ENCODE results near the gene NNAT.
"Not testable (repeated sequence)": the region's sequence is repeated elsewhere in the genome, so short reads cannot be mapped to it uniquely, and the experiment has no call there.

Gene NNAT, protein sequence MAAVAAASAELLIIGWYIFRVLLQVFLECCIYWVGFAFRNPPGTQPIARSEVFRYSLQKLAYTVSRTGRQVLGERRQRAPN

DNA sequence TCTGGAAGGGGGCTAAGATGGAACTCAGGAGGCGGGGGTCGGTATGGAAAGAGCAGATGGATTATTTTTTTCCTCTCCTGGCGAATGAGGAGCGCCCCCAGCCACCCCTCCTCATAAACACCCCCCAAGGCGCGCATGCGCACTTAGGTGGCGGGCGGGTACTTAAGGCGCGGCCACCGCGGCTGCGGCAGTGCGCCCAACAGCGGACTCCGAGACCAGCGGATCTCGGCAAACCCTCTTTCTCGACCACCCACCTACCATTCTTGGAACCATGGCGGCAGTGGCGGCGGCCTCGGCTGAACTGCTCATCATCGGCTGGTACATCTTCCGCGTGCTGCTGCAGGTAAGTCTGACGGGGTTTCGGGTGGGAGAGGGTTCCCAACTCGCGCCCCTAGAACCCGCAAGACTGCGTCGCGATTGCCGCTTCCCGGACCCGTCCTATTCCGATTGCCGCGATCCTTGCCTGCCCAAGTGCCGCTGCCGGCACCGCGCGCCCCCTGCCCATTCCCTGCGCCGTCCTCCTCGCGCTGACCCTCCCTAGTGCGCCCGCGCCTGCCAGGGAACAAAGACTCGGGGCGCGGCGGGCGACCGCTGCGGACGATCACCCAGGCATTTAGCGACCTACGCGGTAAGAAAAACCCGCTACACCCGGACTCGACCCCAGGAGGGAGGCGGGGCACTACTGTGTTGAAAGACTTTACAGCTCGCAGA, at the start of gene NNAT:
Gene NNAT (plus strand): TSS at position 190 of the 711 bp plus-strand sequence. CDS start 82 bp downstream, at position 272.
- peak in 1 of 2 donors; percentile 27 for ATAC-seq (replicated peaks)
- H3K36me3 Mint-ChIP-seq: peaks cover 29 to 54% of the 10 kb centered on the region in 2 donors
- H3K4me1 Mint-ChIP-seq: peaks cover 36 to 68% of the 10 kb centered on the region in 2 donors
- no peaks in the 10 kb centered on the region for H3K27me3 Mint-ChIP-seq
- no peak for DNase-seq
- no peaks in the 10 kb centered on the region for H3K9me3 Mint-ChIP-seq
- peak within 1 kb of the TSS; percentile 77 to 85 for H3K4me3 Mint-ChIP-seq
- H3K27ac Mint-ChIP-seq: peak within 1 kb of the TSS; percentile 84

DNA sequence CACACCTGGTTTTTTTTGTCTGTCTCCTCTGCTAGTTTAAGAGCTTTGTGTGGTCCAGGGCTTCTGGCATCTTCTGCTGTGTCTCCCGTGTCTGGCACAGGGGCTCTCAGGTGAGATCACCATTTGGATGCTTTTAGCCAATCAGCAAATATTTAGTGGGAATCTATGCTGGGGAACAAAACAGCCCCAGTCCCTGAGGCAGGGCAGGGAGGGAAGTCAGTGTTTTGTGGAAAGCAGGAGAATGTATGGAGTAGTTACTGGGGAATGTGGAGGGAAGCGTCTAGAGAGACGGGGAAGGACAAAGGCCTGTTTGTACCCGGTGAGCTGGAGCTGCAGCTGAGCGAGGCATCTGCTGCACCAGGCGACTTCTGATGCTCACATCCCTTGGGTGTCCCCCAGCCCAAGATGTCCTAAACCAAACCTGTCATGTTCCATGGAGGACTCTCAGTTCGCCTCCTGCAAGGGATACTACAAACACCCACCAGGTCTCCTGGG, 49.3 kb upstream of the NNAT start:
- Mint-ChIP-seq H3K36me3 (peaks cover 0 to 3% of the 10 kb centered on the region in 2 donors), H3K4me3 (no peak overlapping the region), H3K27me3 (peaks cover 24 to 30% of the 10 kb centered on the region in 2 donors), H3K4me1 (peaks cover 0 to 3% of the 10 kb centered on the region in 2 donors), H3K9me3 (peaks cover 2 to 6% of the 10 kb centered on the region in 2 donors), H3K27ac (no peak overlapping the region)
- ATAC-seq (replicated peaks) (no peak), DNase-seq (no peak)

DNA sequence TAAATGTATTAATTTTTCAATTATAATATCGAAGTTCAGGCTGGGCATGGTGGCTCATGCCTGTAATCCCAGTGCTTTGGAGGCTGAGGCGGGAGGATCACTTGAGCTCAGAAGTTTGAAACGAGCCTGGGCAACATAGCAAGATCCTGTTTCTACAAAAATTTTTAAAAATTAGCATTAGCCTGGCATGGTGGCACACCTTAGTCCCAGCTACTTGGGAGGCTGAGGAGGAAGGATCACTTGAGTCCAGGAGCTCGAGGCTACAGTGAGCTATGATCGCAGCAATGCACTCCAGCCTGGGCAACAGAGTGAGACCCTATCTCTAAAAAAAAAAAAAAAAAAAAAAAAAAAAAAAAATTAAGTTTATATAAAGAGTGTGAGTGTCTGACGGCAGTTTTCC, 48.6 kb upstream of the NNAT start:
- DNase-seq; H3K4me3 Mint-ChIP-seq; H3K9me3 Mint-ChIP-seq; H3K36me3 Mint-ChIP-seq; H3K27ac Mint-ChIP-seq; ATAC-seq (replicated peaks); H3K4me1 Mint-ChIP-seq: not testable (repeated sequence)
- peaks cover 19 to 26% of the 10 kb centered on the region in 2 donors for H3K27me3 Mint-ChIP-seq

DNA sequence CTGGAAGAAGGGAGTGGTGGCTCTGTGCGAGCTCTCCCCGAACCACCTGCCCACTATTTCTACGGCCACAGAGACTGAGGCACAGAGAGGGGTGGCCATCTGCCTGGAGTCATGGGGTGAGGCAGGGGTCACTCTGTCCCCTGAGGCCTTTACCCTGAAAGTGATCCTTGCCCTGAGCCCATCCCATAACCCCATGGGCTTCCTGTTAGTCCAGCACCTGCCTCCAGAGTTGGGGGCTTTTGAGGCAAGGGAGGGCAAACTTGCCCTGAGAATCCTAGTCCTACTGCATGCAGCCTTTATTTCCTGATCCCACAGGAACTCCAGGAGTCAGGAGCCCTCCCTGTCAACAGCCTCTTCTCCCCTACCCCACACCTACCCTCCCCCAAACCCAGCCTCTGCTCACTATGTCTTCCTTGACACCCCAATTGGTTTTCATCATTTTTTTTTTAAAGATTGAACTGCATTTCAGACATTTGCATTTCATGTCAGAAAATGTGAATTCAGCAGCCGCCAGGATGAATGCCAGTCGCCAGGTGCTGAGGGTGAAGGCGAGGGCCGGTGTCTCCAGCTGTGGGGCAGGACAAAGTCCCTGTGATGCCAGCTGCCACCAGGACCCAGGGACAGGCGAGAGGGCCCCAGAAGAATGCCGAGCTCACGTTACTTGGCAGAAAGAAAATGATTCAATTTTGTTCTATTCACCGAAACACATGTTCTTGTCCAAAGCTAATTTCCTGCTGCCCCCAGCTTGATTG, 47.6 kb upstream of the NNAT start:
- Mint-ChIP-seq H3K4me3 (no peak overlapping the region), H3K27me3 (peaks cover 19 to 31% of the 10 kb centered on the region in 2 donors), H3K36me3 (peaks cover 0 to 3% of the 10 kb centered on the region in 2 donors), H3K9me3 (peaks cover 2 to 6% of the 10 kb centered on the region in 2 donors), H3K4me1 (peaks cover 0 to 3% of the 10 kb centered on the region in 2 donors), H3K27ac (no peak overlapping the region)
- DNase-seq: no peak
- no peak for ATAC-seq (replicated peaks)

DNA sequence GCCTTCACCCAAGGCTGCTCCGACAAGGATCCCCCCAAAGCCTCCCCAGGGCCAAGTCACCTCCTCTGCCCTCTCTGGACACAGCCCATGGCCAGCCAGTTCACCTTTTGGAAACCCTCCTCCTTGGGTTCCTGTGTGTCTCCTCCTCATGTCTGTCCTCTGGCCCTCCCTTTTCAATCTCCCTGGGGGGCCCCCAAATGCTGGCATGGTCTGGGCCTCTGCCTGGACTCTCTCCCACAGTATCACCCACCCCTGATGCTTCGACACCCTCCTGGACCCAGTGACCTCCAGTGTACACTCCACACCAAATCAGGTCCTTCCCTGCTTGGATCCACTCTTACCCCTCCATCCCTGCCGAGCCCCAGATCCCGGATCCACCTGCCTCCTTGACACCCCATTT, 46.7 kb upstream of the NNAT start:
- H3K4me3 Mint-ChIP-seq: no peak overlapping the region
- peaks cover 2 to 6% of the 10 kb centered on the region in 2 donors for H3K9me3 Mint-ChIP-seq
- no peaks in the 10 kb centered on the region for H3K4me1 Mint-ChIP-seq
- ATAC-seq (replicated peaks): no peak
- H3K27me3 Mint-ChIP-seq: peaks cover 22 to 32% of the 10 kb centered on the region in 2 donors
- peaks cover 2 to 3% of the 10 kb centered on the region in 2 donors for H3K36me3 Mint-ChIP-seq
- DNase-seq: no peak
- H3K27ac Mint-ChIP-seq: no peak overlapping the region

DNA sequence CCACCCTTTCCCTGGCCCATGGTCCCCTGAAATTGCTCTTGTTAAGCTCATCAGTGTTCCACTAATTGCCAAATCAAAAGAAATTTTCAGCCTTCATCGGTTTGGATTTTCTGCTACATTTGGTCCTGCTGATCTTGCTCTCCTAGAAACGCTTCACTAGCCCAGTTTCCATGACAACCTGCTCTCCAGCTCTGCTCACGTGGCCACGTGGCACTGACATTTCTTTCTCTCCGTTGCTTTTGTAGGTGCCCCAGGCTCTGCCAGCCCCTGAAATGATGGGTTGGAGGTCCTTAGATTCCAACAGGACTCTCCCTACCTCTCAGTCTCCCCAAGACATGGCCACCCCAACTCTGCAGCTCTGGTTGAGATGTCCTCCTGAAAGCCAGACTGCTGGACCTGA, 45.8 kb upstream of the NNAT start:
- peaks cover 2 to 6% of the 10 kb centered on the region in 2 donors for H3K9me3 Mint-ChIP-seq
- no peak for DNase-seq
- peaks cover 21 to 38% of the 10 kb centered on the region in 2 donors for H3K27me3 Mint-ChIP-seq
- H3K27ac Mint-ChIP-seq: no peak overlapping the region
- H3K4me3 Mint-ChIP-seq: no peak overlapping the region
- no peak for ATAC-seq (replicated peaks)
- peaks cover 4 to 9% of the 10 kb centered on the region in 2 donors for H3K36me3 Mint-ChIP-seq
- no peaks in the 10 kb centered on the region for H3K4me1 Mint-ChIP-seq

DNA sequence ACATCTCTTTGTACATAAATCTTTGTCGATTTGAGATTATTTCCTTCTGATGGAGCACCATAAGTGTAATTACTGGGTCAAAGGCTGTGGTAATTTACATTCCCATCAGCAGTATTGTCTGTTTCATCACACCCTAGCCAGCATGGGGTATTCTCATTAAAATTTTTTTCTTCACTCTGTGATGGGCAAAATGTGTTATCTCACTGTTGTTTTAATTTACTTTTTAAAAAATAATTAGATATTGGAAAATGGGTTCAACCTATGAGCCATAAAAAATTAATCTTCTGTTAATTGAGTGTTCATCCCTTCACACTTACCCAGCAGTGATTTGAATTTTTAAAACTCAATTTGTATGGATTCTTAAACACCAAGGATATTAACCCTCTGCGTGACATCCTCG, 44.0 kb upstream of the NNAT start:
- Mint-ChIP-seq H3K9me3 (peaks cover 7 to 11% of the 10 kb centered on the region in 2 donors), H3K4me3 (no peak overlapping the region), H3K27me3 (peaks cover 37 to 49% of the 10 kb centered on the region in 2 donors), H3K27ac (no peak overlapping the region), H3K4me1 (peaks cover 0 to 5% of the 10 kb centered on the region in 2 donors), H3K36me3 (peaks cover 6 to 10% of the 10 kb centered on the region in 2 donors)
- ATAC-seq (replicated peaks) (no peak), DNase-seq (no peak)

DNA sequence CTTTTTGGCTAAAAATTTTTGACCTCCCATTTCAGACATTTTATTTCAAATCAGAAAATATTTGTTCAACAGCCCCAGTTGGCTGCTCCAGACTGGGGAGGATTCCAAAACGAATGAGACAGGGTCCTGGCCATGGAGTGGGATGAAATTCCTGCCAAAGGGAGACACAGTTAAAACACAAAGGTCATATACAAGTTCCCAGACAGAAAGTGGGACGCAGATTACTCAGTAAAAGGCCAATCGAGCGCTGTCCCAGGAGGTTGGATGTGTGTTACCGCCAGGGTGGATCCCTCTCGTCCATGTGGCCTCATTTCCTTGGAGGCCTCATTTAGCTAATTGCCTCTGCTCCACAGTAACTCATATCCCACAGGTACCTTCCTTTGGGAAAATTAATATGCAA, 41.8 kb upstream of the NNAT start:
- DNase-seq: no peak
- Mint-ChIP-seq H3K27me3 (peaks cover 37 to 48% of the 10 kb centered on the region in 2 donors), H3K27ac (no peak overlapping the region), H3K36me3 (peaks cover 6 to 10% of the 10 kb centered on the region in 2 donors), H3K4me1 (peaks cover 0 to 5% of the 10 kb centered on the region in 2 donors), H3K4me3 (no peak overlapping the region), H3K9me3 (peaks cover 7 to 11% of the 10 kb centered on the region in 2 donors)
- no peak for ATAC-seq (replicated peaks)

DNA sequence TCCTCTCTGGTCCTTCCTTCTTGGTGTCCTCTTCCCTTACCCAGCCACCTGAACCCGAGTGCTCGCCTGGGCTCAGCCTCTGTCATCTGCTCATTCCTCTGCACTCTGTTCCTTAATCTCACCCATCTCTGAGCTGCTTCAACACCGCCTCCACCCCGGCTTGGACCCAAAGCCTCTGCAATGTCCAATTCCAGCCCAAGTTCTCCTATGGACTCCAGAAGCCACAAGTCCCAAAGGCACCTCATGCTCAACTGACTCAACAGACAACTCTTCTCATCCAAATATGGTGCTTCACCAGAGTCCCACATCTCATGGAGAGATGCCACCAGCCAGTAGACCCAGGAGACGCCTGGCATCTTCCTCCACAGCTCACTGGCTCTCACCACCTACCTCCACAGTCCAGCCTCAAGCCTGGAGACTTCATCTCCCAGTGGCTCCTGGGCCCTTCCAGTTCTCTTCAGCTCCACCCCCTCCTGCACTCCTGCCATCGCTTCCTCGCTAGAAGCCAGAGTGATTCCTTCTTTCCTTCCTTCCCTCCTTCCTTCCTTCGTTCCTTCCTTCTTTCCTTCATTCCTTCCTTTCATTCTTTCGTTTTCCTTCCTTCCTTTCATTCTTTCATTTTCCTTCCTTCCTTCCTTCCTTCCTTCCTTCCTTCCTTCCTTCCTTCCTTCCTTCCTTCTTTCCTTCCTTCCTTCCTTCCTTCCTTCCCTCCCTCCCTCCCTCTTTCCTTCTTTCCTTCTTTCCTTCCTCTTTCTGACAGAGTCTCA, 40.9 kb upstream of the NNAT start:
- no peak for DNase-seq
- no peak overlapping the region for H3K4me3 Mint-ChIP-seq
- ATAC-seq (replicated peaks): no peak
- peaks cover 32 to 46% of the 10 kb centered on the region in 2 donors for H3K27me3 Mint-ChIP-seq
- no peak overlapping the region for H3K27ac Mint-ChIP-seq
- peaks cover 7 to 11% of the 10 kb centered on the region in 2 donors for H3K9me3 Mint-ChIP-seq
- peaks cover 6 to 10% of the 10 kb centered on the region in 2 donors for H3K36me3 Mint-ChIP-seq
- peaks cover 2 to 5% of the 10 kb centered on the region in 2 donors for H3K4me1 Mint-ChIP-seq

DNA sequence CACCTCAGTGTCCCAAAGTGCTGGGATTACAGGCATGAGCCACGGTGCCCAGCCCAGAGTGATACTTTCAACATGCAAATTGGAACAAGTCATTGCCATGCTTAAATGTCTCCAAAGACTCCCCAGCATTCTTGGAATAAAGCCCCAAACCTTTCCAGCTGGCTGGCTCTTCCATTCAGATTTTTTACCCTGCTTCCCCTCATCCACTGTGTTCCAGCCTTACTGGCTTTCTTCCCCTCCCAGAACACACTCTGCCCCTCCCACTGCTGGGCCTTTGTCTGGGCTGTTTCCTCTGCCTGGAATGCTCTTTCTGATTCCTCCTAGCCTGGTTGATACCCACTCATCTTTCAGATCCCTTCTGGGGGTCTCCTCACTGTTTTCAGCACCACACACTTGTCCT, 40.1 kb upstream of the NNAT start:
- Mint-ChIP-seq H3K4me1 (peaks cover 2 to 5% of the 10 kb centered on the region in 2 donors), H3K36me3 (peaks cover 6 to 7% of the 10 kb centered on the region in 2 donors), H3K27me3 (peaks cover 39 to 45% of the 10 kb centered on the region in 2 donors), H3K9me3 (peaks cover 5% of the 10 kb centered on the region in 2 donors), H3K4me3 (no peak overlapping the region), H3K27ac (no peak overlapping the region)
- ATAC-seq (replicated peaks) (no peak), DNase-seq (no peak)

DNA sequence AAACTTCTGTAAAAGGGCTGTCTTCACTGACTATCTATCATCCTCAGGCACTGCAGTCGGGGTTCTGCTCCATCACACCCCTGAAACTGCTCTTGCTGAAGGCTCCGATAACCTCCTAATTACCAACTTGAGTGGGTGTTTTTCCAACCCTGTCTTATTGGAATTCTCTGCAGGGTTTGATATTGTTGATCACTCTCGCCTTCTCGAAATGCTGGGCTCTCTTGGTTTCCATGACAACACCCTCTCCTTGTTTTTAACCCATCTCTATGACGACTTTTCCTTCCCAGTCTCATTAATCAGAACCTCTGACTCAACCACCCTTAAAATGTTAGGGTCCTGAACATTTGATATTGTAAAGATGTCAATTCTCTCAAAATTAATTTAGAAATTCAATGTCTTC, 39.4 kb upstream of the NNAT start:
- Mint-ChIP-seq H3K27ac (no peak overlapping the region), H3K4me3 (no peak overlapping the region), H3K4me1 (peaks cover 2 to 5% of the 10 kb centered on the region in 2 donors), H3K36me3 (peaks cover 6 to 7% of the 10 kb centered on the region in 2 donors), H3K9me3 (peaks cover 5% of the 10 kb centered on the region in 2 donors), H3K27me3 (peaks cover 42 to 43% of the 10 kb centered on the region in 2 donors)
- DNase-seq: no peak
- ATAC-seq (replicated peaks): no peak

DNA sequence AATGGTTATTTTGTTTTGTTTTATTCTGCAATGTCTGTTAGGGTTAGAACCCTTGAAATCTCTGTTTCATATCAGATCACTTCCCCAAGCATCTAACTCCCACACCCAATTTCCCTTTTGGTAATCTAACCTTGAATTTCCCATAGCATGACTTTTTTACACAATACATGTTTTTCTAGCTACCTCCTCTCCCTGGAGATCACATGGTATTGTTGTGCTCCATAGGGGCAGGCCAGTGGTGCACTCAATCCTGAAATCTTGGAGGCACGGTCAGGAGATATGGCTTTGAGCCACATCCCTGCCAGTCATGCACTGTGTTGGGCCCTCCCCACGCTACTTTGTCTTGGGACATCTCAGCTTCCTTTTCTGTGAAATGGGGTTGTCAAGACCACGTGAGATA, 36.7 kb upstream of the NNAT start:
- ATAC-seq (replicated peaks) (no peak), DNase-seq (no peak)
- Mint-ChIP-seq H3K4me1 (peaks cover 5 to 8% of the 10 kb centered on the region in 2 donors), H3K27ac (no peak overlapping the region), H3K27me3 (peaks cover 35% of the 10 kb centered on the region in 2 donors), H3K36me3 (peaks cover 4 to 7% of the 10 kb centered on the region in 2 donors), H3K4me3 (no peak overlapping the region), H3K9me3 (peaks cover 5% of the 10 kb centered on the region in 2 donors)

DNA sequence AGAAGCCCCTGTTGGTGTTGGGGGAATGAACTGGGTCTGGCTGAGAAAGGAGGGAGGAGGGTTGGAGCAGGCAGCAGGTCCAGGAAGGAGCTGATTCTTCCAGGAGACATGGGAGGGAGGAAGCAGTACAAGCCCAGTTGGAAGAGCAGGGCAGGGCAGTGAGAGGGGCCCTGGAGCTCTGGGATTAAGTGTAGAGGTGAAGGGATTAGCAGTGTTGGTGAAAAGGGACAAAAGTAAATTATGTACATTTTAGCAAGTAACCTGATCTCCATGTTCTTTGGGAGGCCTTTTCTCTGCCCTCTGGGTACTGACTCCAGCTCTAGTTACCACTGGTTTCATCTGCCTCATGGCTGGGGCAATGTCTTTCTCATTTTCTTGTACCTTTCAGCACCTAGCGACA, 34.8 kb upstream of the NNAT start:
- H3K4me3 Mint-ChIP-seq; H3K36me3 Mint-ChIP-seq; H3K27ac Mint-ChIP-seq; ATAC-seq (replicated peaks); DNase-seq; H3K9me3 Mint-ChIP-seq; H3K4me1 Mint-ChIP-seq: not testable (repeated sequence)
- H3K27me3 Mint-ChIP-seq: peaks cover 18 to 28% of the 10 kb centered on the region in 2 donors

Data from stimulated activated naive B cell treated with anti-CD40 and anti-IgM and Interleukin-4, amounts not matched to agents 10 μg/mL and 1 μg/mL and 100 μg/mL, for 72 hours (primary cell).